B cell (primary cell): ENCODE results near the gene CAP2.

Source experiments
- CTCF ChIP-seq: fragments of 200-600 bp; IDR thresholded peaks from one replicate; pipeline ENCODE4 v1.8.0; 2022; ENCODE audit warnings: antibody characterized with exemption, mild to moderate bottlenecking
- EZH2 ChIP-seq: IDR thresholded peaks from 2 replicates; pipeline ENCODE4 v1.6.1; 2012; ENCODE audit warnings: borderline replicate concordance, low read depth, mild to moderate bottlenecking, moderate library complexity, low read length; ENCODE audit not compliant: insufficient read depth, poor library complexity, severe bottlenecking

- TF ChIP-seq CTCF, result no peak
- TF ChIP-seq EZH2, result no peak
Observed at GRCh38 chr6:17457405-17457804, 64.0 kb downstream of the CAP2 start.
